Measurements from ENCODE around the gene ACP7. TPM values are rescaled to one million over a fixed set of nuclear protein-coding genes. Genes with fewer than 3 reads are reported as not detected.

ACP7 gene
- total RNA-seq, 1 experiment from 2014 or later = 0.15 TPM

DNA sequence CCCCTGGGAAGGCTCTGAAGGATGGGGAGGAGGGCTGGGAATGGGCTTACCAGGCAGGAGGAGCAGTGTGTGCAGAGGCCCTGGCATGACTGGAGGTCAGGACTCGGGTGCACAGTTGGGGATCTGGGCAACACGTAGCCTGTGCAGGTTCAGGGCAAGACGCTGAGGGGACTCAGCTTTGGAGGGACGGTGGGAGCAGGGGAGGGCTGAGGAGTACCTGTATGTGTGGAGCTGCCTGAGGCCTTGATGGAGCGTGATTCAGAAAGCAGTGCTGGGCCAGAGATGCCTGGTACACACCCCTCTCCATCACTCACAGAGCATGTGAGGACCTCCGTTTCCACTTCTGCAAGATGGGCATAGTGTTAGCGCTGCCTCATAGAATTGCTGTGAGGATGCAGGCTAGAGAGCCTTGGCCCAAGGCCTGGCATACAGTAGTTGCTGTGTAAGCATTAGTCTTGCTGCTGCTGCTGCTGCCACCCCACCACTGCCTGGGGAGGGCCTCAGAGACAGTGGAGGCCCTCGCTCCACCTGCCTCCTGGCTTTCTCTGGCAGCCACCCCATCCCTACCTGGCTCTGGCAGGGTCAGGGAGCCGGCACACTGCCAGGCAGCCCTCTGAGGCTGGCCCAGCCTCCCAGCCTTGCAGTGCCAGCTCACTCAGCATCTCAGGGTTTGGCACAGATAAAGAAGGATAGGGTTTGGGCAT is 43.8 kb downstream of the ACP7 start:
- H3K27ac ChIP-seq (ENCODE audit: insufficient read length, low read depth, low read length) = no peak overlapping the region
- no peak overlapping the region for H2AFZ ChIP-seq (ENCODE audit: low read length)
- no peaks in the 10 kb centered on the region for H3K9me3 ChIP-seq (ENCODE audit: control insufficient read depth, low read depth, low read length)
- Mint-ChIP-seq H3K36me3 (ENCODE audit: insufficient read depth in 1 of 3, low read depth in 3 of 3) (no peaks in the 10 kb centered on the region; a peak in 3 of 7 replicates), H3K4me1 (peaks cover 53 to 70% of the 10 kb centered on the region in 2 experiments), H3K9me3 (no peaks in the 10 kb centered on the region), H3K4me3 (peak overlapping the region in 1 of 2 experiments; percentile 98; a peak in 1 of 5 replicates), H3K27ac (peak overlapping the region in 1 of 3 experiments; percentile 25; a peak in 2 of 7 replicates), H3K27me3 (ENCODE audit: low read depth) (no peaks in the 10 kb centered on the region)
- H3K27me3 ChIP-seq (ENCODE audit: insufficient read depth, low read length) = no peaks in the 10 kb centered on the region
- no peak overlapping the region for H3K56ac ChIP-seq (ENCODE audit: insufficient read length, low read depth, low read length)
- no peak overlapping the region for H3K9ac ChIP-seq (ENCODE audit: extremely low read depth, insufficient read length, low read length)
- H2BK20ac ChIP-seq (ENCODE audit: low read depth, low read length, poor library complexity, severe bottlenecking) = no peak overlapping the region
- no peak overlapping the region for H3K18ac ChIP-seq (ENCODE audit: insufficient read length, low read depth, low read length)
- no peak overlapping the region for H2BK15ac ChIP-seq (ENCODE audit: low read depth, low read length)
- H3K4me2 ChIP-seq (ENCODE audit: insufficient read depth, insufficient read length, low read length) = no peak overlapping the region
- H2BK5ac ChIP-seq (ENCODE audit: insufficient read length, low read length) = no peak overlapping the region
- H2BK120ac ChIP-seq (ENCODE audit: low read depth, low read length, poor library complexity, severe bottlenecking) = no peak overlapping the region
- TF ChIP-seq, protein P1, sequence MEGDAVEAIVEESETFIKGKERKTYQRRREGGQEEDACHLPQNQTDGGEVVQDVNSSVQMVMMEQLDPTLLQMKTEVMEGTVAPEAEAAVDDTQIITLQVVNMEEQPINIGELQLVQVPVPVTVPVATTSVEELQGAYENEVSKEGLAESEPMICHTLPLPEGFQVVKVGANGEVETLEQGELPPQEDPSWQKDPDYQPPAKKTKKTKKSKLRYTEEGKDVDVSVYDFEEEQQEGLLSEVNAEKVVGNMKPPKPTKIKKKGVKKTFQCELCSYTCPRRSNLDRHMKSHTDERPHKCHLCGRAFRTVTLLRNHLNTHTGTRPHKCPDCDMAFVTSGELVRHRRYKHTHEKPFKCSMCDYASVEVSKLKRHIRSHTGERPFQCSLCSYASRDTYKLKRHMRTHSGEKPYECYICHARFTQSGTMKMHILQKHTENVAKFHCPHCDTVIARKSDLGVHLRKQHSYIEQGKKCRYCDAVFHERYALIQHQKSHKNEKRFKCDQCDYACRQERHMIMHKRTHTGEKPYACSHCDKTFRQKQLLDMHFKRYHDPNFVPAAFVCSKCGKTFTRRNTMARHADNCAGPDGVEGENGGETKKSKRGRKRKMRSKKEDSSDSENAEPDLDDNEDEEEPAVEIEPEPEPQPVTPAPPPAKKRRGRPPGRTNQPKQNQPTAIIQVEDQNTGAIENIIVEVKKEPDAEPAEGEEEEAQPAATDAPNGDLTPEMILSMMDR (conservative IDR thresholded peaks at IDR 0.05) = no peak
- H4K8ac ChIP-seq (replicated peaks; ENCODE audit: insufficient read length, low read depth, low read length) = no peak overlapping the region
- no peak overlapping the region for H4K91ac ChIP-seq (ENCODE audit: insufficient read length, low read depth, low read length)
- no peak overlapping the region for H3T11ph ChIP-seq (ENCODE audit: low read length)
- peaks cover 3% of the 10 kb centered on the region; the same call in 1 of the 2 replicates for H3K4me1 ChIP-seq (ENCODE audit: insufficient read depth, low read length)
- H4K20me1 ChIP-seq (ENCODE audit: control insufficient read depth, insufficient read depth, insufficient read length) = peaks cover 8% of the 10 kb centered on the region
- no peak overlapping the region for H3K23ac ChIP-seq (ENCODE audit: insufficient read length, low read depth, low read length)
- peaks cover 9% of the 10 kb centered on the region for H3K23me2 ChIP-seq (ENCODE audit: insufficient read length, low read depth, low read length, poor library complexity, severe bottlenecking)
- no peak overlapping the region for H4K5ac ChIP-seq (ENCODE audit: insufficient read length, low read depth, low read length)
- H2BK12ac ChIP-seq (ENCODE audit: insufficient read length, low read depth, low read length) = no peak overlapping the region
- no peak for DNase-seq
- H2AK5ac ChIP-seq (ENCODE audit: insufficient read length, low read length) = no peak overlapping the region
- H3K79me2 ChIP-seq (ENCODE audit: insufficient read depth, low read length) = peaks cover 39% of the 10 kb centered on the region; the same call in 1 of the 2 replicates
- WGBS (ENCODE audit: extremely low coverage, insufficient read length, low lambda C conversion rate) = no CpG with 5 or more reads among the region's 9 CpGs
- H3K79me1 ChIP-seq (ENCODE audit: insufficient read depth, low read depth, low read length, poor library complexity, severe bottlenecking) = peaks cover 5% of the 10 kb centered on the region
- H3K4ac ChIP-seq (ENCODE audit: low read depth, low read length) = no peak overlapping the region
- H3K14ac ChIP-seq (ENCODE audit: insufficient read depth, low read length) = no peak overlapping the region

Measured in H9 (cell line).